Lung (tissue), 12 donors: ENCODE results near the gene HMGCLL1. TPM values are rescaled to one million over a fixed set of nuclear protein-coding genes. Genes with fewer than 3 reads are reported as not detected.
A peak's percentile ranks its signal among the peaks of the same experiment; 100 is the strongest.

Source experiments
- ATAC-seq: fragments of 200-7000 bp; cut with Tn5 transposase; one replicate; pipeline ENCODE4 v1.9.1; 2020; ENCODE audit warnings: moderate number of reproducible peaks; ENCODE audit not compliant: insufficient read depth, low FRiP score
- DNase-seq, 3 donors: peaks; one replicate each; pipeline ENCODE4 v3.0.0-alpha.2; 2013 to 2017
- H3K27ac ChIP-seq, 2 donors: one replicate each; pipeline ENCODE4 v1.5.1; 2013; ENCODE audit warnings: mild to moderate bottlenecking in 2 of 2, moderate library complexity in 2 of 2, control low read depth in 1 of 2, inconsistent platforms in 1 of 2, low read depth in 1 of 2, low read length in 1 of 2
- H3K27me3 ChIP-seq, 3 donors: one replicate each; pipeline ENCODE4 v1.5.1; 2013; ENCODE audit warnings: low read length in 2 of 3; ENCODE audit not compliant: control insufficient read depth in 3 of 3, insufficient read depth in 3 of 3
- H3K36me3 ChIP-seq, 4 donors: one replicate each; pipeline ENCODE4 v1.5.1; 2013; ENCODE audit warnings: low read length in 4 of 4, mild to moderate bottlenecking in 1 of 4, moderate library complexity in 1 of 4; ENCODE audit not compliant: control insufficient read depth in 4 of 4, insufficient read depth in 4 of 4
- H3K4me1 ChIP-seq, 5 donors: one replicate each; pipeline ENCODE4 v1.5.1; 2013; ENCODE audit warnings: low read length in 5 of 5, mild to moderate bottlenecking in 2 of 5, moderate library complexity in 1 of 5; ENCODE audit not compliant: control insufficient read depth in 5 of 5, insufficient read depth in 5 of 5
- H3K4me3 ChIP-seq: one replicate; pipeline ENCODE4 v1.5.1; 2013; ENCODE audit warnings: mild to moderate bottlenecking, control low read depth, moderate library complexity
- H3K9ac ChIP-seq, 2 donors: one replicate each; pipeline ENCODE4 v1.5.1; 2013; ENCODE audit warnings: low read length in 2 of 2, control low read depth in 1 of 2; ENCODE audit not compliant: insufficient read depth in 1 of 2
- H3K9me3 ChIP-seq, 4 donors: one replicate each; pipeline ENCODE4 v1.5.1; 2013; ENCODE audit warnings: low read length in 3 of 4, mild to moderate bottlenecking in 1 of 4, moderate library complexity in 1 of 4; ENCODE audit not compliant: control insufficient read depth in 4 of 4, insufficient read depth in 3 of 4
- WGBS, 2 donors: extraction: QIAGEN DNeasy Blood & Tissue Kit; methylation state at CpG; one replicate each; pipeline ENCODE4 v1.1.7; 2013; 5-methylcytosine and 5-hydroxymethylcytosine counted together
- polyA plus RNA-seq, 2 donors: library from polyadenylated mRNA; stranded (reverse); fragments of 200-250 nt; gene quantifications; one replicate each; pipeline ENCODE4 v1.2.1, GENCODE V29; 2013
- total RNA-seq, 2 donors: library from RNA; depleted of rRNA in 1 of 2; stranded (reverse); fragments of >200 nt in 1 of 2; gene quantifications; one replicate each; pipeline ENCODE4 v1.2.1, GENCODE V29; 2014 to 2021
- TF ChIP-seq, protein P1 (sequence below): IDR thresholded peaks from 2 replicates; pipeline ENCODE4 v1.5.1; 2012; ENCODE audit warnings: mild to moderate bottlenecking; ENCODE audit errors: control extremely low read depth, extremely low read depth
- donor health status: control.
- donor health status: control.
- donor health status: Bipolar disorder and iron deficiency.
- donor health status: healthy.
- donor health status: DM: yes; HTN: yes; CAD: no.

Gene HMGCLL1
- total and polyA plus RNA-seq, 4 donors, result 0.26 to 14.8 (median 2.1) TPM

DNA sequence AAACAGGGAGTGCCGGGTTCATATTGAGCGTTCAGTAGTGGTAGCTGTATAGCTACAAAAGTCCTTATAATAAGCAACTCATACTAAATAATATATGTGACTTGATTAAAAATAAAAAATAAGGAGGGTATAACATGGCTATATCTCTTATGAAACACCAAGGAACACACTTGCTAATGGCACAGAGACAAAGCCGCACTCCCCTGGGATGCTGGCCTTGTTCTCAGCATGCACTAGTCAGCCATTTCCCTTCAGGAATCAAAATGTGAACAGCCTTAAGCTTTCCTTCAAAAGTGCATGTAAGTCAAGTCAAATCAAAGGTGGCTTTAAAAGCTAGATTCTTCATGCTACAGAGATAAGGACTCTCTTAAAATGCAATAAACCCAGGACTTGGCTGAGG, 9.4 kb downstream of the HMGCLL1 start:
- Histone ChIP-seq H3K4me3 (no peak overlapping the region), H3K9ac (no peak overlapping the region), H3K9me3 (peaks cover 0 to 3% (median 1%) of the 10 kb centered on the region in 4 donors), H3K36me3 (peaks cover 0 to 4% (median 0%) of the 10 kb centered on the region in 4 donors), H3K4me1 (peaks cover 0 to 26% (median 4%) of the 10 kb centered on the region in 5 donors), H3K27ac (no peak overlapping the region), H3K27me3 (no peaks in the 10 kb centered on the region)
- ATAC-seq (no peak), DNase-seq (no peak)
- TF ChIP-seq, protein P1, sequence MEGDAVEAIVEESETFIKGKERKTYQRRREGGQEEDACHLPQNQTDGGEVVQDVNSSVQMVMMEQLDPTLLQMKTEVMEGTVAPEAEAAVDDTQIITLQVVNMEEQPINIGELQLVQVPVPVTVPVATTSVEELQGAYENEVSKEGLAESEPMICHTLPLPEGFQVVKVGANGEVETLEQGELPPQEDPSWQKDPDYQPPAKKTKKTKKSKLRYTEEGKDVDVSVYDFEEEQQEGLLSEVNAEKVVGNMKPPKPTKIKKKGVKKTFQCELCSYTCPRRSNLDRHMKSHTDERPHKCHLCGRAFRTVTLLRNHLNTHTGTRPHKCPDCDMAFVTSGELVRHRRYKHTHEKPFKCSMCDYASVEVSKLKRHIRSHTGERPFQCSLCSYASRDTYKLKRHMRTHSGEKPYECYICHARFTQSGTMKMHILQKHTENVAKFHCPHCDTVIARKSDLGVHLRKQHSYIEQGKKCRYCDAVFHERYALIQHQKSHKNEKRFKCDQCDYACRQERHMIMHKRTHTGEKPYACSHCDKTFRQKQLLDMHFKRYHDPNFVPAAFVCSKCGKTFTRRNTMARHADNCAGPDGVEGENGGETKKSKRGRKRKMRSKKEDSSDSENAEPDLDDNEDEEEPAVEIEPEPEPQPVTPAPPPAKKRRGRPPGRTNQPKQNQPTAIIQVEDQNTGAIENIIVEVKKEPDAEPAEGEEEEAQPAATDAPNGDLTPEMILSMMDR, result no peak
- 96 to 98% methylated on average over 3 of the region's 3 CpGs for WGBS, 2 donors

DNA sequence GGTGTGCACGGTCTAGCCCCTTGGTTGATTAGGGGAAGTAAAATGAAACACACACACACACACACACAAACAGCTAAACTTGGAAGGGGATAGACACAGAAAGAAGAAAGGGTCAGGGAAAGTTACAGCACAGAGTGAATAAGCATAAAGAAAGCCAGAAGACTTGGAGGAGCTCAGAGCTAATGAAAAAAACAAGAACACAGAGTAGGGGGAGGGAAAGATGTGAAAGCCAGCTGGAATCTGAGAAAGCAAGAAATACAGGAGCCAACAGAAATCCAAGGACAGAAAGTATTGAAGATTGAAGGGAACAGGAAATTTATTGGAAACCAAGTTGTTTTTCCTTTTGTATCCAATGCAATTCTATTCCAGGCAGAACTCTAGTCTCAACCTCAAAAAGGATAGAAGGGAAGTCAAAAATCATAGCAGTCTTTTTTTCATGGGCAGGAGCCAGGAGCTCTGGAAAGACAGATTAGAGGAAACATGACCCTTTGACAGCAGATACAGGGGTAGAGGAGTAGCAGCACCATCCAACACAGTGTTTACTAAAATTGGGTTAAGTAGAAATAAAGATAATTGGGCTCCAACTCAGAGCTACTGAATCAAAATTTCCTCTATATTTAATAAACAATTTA, 10.1 kb downstream of the HMGCLL1 start:
- ATAC-seq (no peak), DNase-seq (peak; percentile 32 to 95 (median 91))
- TF ChIP-seq, protein P1, result no peak
- H3K9me3 ChIP-seq, result peaks cover 0 to 3% (median 1%) of the 10 kb centered on the region in 4 donors
- no peak overlapping the region for H3K4me3 ChIP-seq
- no peaks in the 10 kb centered on the region for H3K27me3 ChIP-seq
- H3K4me1 ChIP-seq, result peaks cover 0 to 26% (median 4%) of the 10 kb centered on the region in 5 donors
- 58 to 81% methylated on average over 1 of the region's 1 CpG for whole genome bisulfite sequencing, 2 donors
- peak overlapping the region in 1 of 2 donors; percentile 30 for H3K9ac ChIP-seq
- H3K36me3 ChIP-seq, result peaks cover 0 to 4% (median 0%) of the 10 kb centered on the region in 4 donors
- H3K27ac ChIP-seq, result peak overlapping the region in 1 of 2 donors; percentile 45

DNA sequence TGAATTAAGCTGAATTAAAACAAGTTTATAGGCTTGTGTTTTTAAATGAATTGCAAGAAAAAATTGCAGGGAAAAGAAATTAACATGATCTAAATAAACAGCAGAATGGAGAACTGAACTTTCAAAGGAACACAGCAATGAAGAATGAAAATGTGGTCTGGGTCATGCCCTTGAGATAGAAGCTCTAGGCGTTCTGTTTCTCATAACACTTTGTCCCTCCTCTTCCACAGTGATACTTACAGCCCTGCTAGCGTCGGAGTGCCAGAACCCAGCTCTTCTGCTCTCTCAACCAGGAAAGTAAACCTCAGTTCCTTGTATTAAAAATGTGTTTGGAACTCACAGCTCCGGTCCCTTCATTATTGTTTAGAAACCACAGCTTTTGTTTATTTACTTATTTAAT, 11.4 kb downstream of the HMGCLL1 start:
- H3K9me3 ChIP-seq, result no peaks in the 10 kb centered on the region
- TF ChIP-seq, protein P1, result no peak
- WGBS, 2 donors, result 46 to 55% methylated on average over 4 of the region's 4 CpGs
- ATAC-seq (no peak), DNase-seq (peak in 2 of 3 donors; percentile 21 to 43)
- H3K36me3 ChIP-seq, result no peaks in the 10 kb centered on the region
- H3K9ac ChIP-seq, result peak overlapping the region in 1 of 2 donors; percentile 47
- H3K27me3 ChIP-seq, result no peaks in the 10 kb centered on the region
- H3K27ac ChIP-seq, result peak overlapping the region in 1 of 2 donors; percentile 21
- H3K4me3 ChIP-seq, result no peak overlapping the region
- H3K4me1 ChIP-seq, result peaks cover 0 to 26% (median 4%) of the 10 kb centered on the region in 5 donors
